Measurements from ENCODE around the gene UIMC1.

- no peak for TF ChIP-seq POLR2A (IDR thresholded peaks at IDR 0.05)
- TF ChIP-seq, protein P1, sequence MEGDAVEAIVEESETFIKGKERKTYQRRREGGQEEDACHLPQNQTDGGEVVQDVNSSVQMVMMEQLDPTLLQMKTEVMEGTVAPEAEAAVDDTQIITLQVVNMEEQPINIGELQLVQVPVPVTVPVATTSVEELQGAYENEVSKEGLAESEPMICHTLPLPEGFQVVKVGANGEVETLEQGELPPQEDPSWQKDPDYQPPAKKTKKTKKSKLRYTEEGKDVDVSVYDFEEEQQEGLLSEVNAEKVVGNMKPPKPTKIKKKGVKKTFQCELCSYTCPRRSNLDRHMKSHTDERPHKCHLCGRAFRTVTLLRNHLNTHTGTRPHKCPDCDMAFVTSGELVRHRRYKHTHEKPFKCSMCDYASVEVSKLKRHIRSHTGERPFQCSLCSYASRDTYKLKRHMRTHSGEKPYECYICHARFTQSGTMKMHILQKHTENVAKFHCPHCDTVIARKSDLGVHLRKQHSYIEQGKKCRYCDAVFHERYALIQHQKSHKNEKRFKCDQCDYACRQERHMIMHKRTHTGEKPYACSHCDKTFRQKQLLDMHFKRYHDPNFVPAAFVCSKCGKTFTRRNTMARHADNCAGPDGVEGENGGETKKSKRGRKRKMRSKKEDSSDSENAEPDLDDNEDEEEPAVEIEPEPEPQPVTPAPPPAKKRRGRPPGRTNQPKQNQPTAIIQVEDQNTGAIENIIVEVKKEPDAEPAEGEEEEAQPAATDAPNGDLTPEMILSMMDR (IDR thresholded peaks at IDR 0.05): peak in 5 of 7 experiments; percentile 16 to 61 (median 46)
Observed at GRCh38 chr5:177005619-177006264, 837 bp downstream of the UIMC1 start.

All from stomach (tissue), 4 donors.